ENCODE data around the gene EBF4. TPM values are rescaled to one million over a fixed set of nuclear protein-coding genes. Genes with fewer than 3 reads are reported as not detected.
A peak's percentile ranks its signal among the peaks of the same experiment; 100 is the strongest.
"Not testable (repeated sequence)": the region's sequence is repeated elsewhere in the genome, so short reads cannot be mapped to it uniquely, and the experiment has no call there.

Gene EBF4
- total RNA-seq, 1 donor from 2014 or later = 17.9 TPM

DNA sequence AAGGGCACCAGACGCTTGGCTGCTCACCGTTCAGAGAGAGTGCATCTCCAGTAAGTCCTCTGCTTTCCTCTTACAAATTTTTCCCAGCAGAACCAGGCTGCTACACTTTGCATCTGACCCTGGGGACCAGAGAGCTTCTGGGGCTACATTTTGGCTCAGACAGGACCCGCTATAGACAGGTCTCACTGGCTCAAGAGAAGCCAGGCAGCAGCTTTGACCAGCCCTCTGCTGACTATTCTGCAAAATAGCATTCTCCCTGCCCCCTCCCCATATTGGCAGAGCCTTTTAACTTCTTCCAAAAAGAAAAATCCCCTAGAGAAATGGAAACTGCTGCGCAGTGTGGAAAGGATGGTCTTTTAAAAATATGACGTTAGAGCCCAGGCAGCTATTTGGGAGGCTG lies 70.6 kb downstream of the EBF4 start:
- Mint-ChIP-seq H3K27me3 (peaks cover 33% of the 10 kb centered on the region), H3K9me3 (no peaks in the 10 kb centered on the region), H3K27ac (no peak overlapping the region), H3K4me1 (ENCODE audit: unreplicated experiment) (peaks cover 8% of the 10 kb centered on the region), H3K4me3 (no peak overlapping the region), H3K36me3 (no peaks in the 10 kb centered on the region)
- DNase-seq (ENCODE audit: extremely low spot score, unreplicated experiment) = no peak
- TF ChIP-seq, protein P1, sequence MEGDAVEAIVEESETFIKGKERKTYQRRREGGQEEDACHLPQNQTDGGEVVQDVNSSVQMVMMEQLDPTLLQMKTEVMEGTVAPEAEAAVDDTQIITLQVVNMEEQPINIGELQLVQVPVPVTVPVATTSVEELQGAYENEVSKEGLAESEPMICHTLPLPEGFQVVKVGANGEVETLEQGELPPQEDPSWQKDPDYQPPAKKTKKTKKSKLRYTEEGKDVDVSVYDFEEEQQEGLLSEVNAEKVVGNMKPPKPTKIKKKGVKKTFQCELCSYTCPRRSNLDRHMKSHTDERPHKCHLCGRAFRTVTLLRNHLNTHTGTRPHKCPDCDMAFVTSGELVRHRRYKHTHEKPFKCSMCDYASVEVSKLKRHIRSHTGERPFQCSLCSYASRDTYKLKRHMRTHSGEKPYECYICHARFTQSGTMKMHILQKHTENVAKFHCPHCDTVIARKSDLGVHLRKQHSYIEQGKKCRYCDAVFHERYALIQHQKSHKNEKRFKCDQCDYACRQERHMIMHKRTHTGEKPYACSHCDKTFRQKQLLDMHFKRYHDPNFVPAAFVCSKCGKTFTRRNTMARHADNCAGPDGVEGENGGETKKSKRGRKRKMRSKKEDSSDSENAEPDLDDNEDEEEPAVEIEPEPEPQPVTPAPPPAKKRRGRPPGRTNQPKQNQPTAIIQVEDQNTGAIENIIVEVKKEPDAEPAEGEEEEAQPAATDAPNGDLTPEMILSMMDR (conservative IDR thresholded peaks at IDR 0.05) = no peak

DNA sequence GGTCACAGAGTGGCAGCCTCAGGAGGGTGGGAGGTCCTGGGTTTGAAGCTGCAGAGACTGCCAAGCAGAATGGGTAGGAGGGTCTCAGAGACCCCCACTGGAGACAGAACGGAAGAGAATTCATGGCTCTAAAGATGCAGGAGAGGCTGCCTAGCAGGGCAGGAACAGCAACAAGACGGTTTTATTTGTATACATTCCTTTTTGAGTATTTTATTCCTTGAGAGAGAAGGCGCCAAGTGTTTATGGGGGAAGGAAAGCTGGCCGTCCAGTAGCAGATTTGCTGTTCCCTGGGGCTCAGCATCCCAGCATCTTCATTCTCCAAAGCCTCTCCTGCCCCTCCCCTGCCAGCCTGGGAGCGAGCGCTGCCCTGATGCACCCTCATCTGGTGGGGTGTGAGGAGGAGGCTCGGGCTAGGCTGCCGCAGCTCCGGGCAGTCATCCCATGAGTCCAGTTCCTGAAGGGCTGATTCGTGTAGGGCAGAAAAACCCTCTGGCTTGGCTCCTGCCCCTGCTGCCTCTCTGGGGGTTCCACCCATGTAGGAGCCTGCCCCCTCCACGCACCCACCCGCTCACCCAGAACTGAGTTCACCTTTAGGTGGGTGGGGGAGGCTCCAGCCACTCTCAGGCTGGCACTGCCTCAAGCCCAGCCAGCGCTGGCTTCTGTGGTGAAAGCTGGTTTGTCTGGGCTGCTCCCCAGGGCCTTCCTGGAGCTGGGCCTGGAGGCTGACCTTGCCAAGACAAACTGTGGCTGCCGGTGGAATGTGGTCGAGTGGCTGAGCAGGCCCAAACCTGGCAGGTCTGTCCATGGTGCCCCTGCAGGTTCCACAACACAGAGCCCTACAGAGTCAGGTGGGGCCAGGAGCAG lies 75.4 kb downstream of the EBF4 start:
- Mint-ChIP-seq H3K36me3 (no peaks in the 10 kb centered on the region), H3K9me3 (no peaks in the 10 kb centered on the region), H3K4me3 (no peak overlapping the region), H3K27me3 (peaks cover 46% of the 10 kb centered on the region), H3K4me1 (ENCODE audit: unreplicated experiment) (no peaks in the 10 kb centered on the region), H3K27ac (no peak overlapping the region)
- TF ChIP-seq, protein P1 (conservative IDR thresholded peaks at IDR 0.05) = no peak
- peak; percentile 53 for DNase-seq (ENCODE audit: extremely low spot score, unreplicated experiment)

DNA sequence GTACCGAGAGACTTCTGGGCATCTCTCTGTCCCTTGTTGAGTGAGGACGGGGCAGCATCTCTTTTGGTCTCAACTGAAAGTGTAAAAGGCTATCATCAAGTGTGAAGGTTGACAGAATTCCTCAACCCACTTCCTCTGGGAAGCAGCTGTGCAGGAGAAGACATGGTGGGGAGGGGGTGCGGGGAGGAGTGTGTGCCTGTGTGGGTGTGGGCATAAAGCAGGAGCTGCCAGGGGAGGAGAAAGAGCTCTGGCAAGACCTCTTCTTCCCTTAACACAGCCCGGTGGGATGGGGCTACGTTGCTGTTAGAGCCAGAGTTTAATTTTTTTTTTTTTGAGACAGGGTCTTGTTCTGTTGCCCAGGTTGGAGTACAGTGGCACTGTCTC lies 76.0 kb downstream of the EBF4 start:
- no peak overlapping the region for H3K4me3 Mint-ChIP-seq
- no peaks in the 10 kb centered on the region for H3K9me3 Mint-ChIP-seq
- H3K27me3 Mint-ChIP-seq = peaks cover 41% of the 10 kb centered on the region
- no peaks in the 10 kb centered on the region for H3K36me3 Mint-ChIP-seq
- no peak for DNase-seq (ENCODE audit: extremely low spot score, unreplicated experiment)
- H3K27ac Mint-ChIP-seq = no peak overlapping the region
- H3K4me1 Mint-ChIP-seq (ENCODE audit: unreplicated experiment) = no peaks in the 10 kb centered on the region
- TF ChIP-seq, protein P1 (conservative IDR thresholded peaks at IDR 0.05) = no peak

DNA sequence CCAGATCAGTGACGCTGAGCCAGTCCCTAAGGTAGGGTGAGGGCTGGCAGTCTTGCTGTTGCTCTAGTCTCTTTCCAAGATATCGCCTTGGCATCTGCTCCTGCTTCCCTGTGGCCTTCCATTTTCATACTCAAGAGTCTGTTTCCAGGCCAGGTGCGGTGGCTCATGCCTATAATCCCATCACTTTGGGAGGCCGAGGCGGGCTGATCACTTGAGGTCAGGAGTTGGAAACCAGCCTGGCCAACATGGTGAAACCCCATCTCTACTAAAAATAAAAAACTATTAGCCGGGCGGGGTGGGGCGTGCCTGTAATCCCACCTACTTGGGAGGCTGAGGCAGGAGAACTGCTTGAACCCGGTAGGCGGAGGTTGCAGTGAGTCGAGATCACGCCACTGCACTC lies 77.5 kb downstream of the EBF4 start:
- peak; percentile 40 for DNase-seq (ENCODE audit: extremely low spot score, unreplicated experiment)
- H3K27ac Mint-ChIP-seq; H3K4me3 Mint-ChIP-seq; H3K9me3 Mint-ChIP-seq; H3K36me3 Mint-ChIP-seq; H3K4me1 Mint-ChIP-seq (ENCODE audit: unreplicated experiment): not testable (repeated sequence)
- peaks cover 36% of the 10 kb centered on the region for H3K27me3 Mint-ChIP-seq

DNA sequence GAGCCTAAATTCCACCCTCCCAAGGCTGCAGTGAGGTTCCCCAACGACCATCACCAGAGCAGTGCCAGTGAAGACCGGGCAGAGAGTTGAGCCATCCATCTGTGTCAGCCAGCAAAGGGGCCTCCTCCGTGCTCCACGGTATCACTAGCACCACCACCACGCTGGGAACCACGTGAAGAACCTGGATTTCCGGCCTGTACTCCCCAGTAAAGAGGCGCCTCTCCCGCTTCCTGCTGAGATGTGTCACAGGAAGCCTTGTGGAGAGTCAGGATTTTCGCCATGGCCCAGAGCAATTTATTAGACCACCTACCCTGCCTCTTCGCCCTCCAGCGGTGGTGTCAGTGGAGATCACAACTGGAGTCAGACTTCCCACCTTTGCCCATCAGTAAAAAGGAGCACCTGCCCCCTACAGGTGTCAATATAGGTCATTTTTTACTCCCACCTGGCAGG lies 79.1 kb downstream of the EBF4 start:
- H3K9me3 Mint-ChIP-seq = no peaks in the 10 kb centered on the region
- DNase-seq (ENCODE audit: extremely low spot score, unreplicated experiment) = peak; percentile 52

DNA sequence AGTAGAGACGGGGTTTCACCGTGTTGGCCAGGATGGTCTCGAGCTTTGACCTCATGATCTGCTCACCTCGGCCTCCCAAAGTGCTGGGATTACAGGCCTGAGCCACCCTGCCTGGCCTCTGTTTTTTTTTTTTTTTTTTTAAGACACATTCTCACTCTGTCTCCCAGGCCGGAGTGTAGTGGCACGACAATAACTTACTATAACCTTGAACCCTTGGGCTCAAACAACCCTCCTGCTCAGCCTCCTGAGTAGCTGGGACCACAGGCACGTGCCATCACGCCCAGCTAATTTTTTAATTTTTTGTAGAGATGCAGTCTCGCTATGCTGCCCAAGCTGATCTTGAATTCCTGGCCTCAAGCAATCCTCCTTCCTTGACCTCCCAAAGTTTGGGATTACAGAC lies 81.2 kb downstream of the EBF4 start:
- Mint-ChIP-seq H3K36me3 (no peaks in the 10 kb centered on the region), H3K4me1 (ENCODE audit: unreplicated experiment) (no peaks in the 10 kb centered on the region), H3K4me3 (no peak overlapping the region), H3K27me3 (peaks cover 28% of the 10 kb centered on the region), H3K27ac (no peak overlapping the region), H3K9me3 (no peaks in the 10 kb centered on the region)
- no peak for DNase-seq (ENCODE audit: extremely low spot score, unreplicated experiment)
- TF ChIP-seq, protein P1 (conservative IDR thresholded peaks at IDR 0.05) = no peak

More for the DNA sequence above, 79.1 kb downstream of the EBF4 start:
- Mint-ChIP-seq H3K4me3 (no peak overlapping the region), H3K27me3 (peaks cover 36% of the 10 kb centered on the region), H3K36me3 (no peaks in the 10 kb centered on the region), H3K27ac (no peak overlapping the region), H3K4me1 (ENCODE audit: unreplicated experiment) (no peaks in the 10 kb centered on the region)
- TF ChIP-seq, protein P1 (conservative IDR thresholded peaks at IDR 0.05) = no peak
